Neural cell (in vitro differentiated cells): ENCODE results near the gene SPATS2L. TPM values are rescaled to one million over a fixed set of nuclear protein-coding genes. Genes with fewer than 3 reads are reported as not detected.

Experiments
- H2AFZ ChIP-seq: fragments of 200-600, 300-800 bp; sonication (generic), shearing (Covaris generic); 2 replicates; pipeline ENCODE4 v1.6.0; 2014; ENCODE audit warnings: low read depth, mild to moderate bottlenecking, antibody characterized with exemption, low read length, moderate library complexity
- H3F3A ChIP-seq: fragments of 200-600 bp; shearing (Covaris generic); 2 replicates; pipeline ENCODE4 v1.6.1; 2016; ENCODE audit warnings: mild to moderate bottlenecking, moderate library complexity, mixed read lengths, antibody characterized with exemption, low read length; ENCODE audit not compliant: insufficient read depth, poor library complexity, severe bottlenecking
- H3K27ac ChIP-seq: fragments of 200-600, 300-800 bp; sonication (generic), shearing (Covaris generic); 2 replicates; pipeline ENCODE4 v1.5.1; 2014; ENCODE audit warnings: mild to moderate bottlenecking, low read length, moderate library complexity
- H3K27me3 ChIP-seq: fragments of 300-800, 200-600 bp; sonication (generic), shearing (Covaris generic); 2 replicates; pipeline ENCODE4 v1.6.0; 2014; ENCODE audit warnings: mild to moderate bottlenecking, low read depth, low read length, moderate library complexity; ENCODE audit not compliant: insufficient read depth
- H3K36me3 ChIP-seq: fragments of 300-800, 200-600 bp; sonication (generic), shearing (Covaris generic); 2 replicates; pipeline ENCODE4 v1.5.1; 2014; ENCODE audit warnings: mild to moderate bottlenecking, antibody characterized with exemption, low read length, moderate library complexity; ENCODE audit not compliant: insufficient read depth
- H3K4me2 ChIP-seq: fragments of 300-800, 200-600 bp; sonication (generic), shearing (Covaris generic); 2 replicates; pipeline ENCODE4 v1.6.0; 2014; ENCODE audit warnings: mild to moderate bottlenecking, low read length
- H3K4me3 ChIP-seq: fragments of 300-800, 200-600 bp; sonication (generic), shearing (Covaris generic); 2 replicates; pipeline ENCODE4 v1.5.1; 2014; ENCODE audit warnings: mild to moderate bottlenecking, low read length, moderate library complexity
- H3K79me2 ChIP-seq: fragments of 200-600 bp; shearing (Covaris generic); replicated peaks from 2 replicates; pipeline ENCODE4 v1.6.0; 2014; ENCODE audit warnings: mild to moderate bottlenecking, low read length, moderate library complexity; ENCODE audit not compliant: insufficient read depth
- H3K9ac ChIP-seq: fragments of 300-800, 200-600 bp; sonication (generic), shearing (Covaris generic); 2 replicates; pipeline ENCODE4 v1.6.1; 2016; ENCODE audit warnings: mild to moderate bottlenecking, low read length, mixed read lengths
- H3K9me2 ChIP-seq: fragments of 200-600 bp; shearing (Covaris generic); 2 replicates; pipeline ENCODE4 v1.6.1; 2016; ENCODE audit warnings: mild to moderate bottlenecking, low read length, mixed read lengths; ENCODE audit not compliant: insufficient read depth
- H3K9me3 ChIP-seq: fragments of 200-600, 300-800 bp; sonication (generic), shearing (Covaris generic); 2 replicates; pipeline ENCODE4 v1.6.1; 2016; ENCODE audit warnings: mild to moderate bottlenecking, mixed run types, low read length, moderate library complexity, mixed read lengths
- H4K20me1 ChIP-seq: fragments of 200-600 bp; shearing (Covaris generic); 2 replicates; pipeline ENCODE4 v1.6.1; 2016; ENCODE audit warnings: mild to moderate bottlenecking, mixed run types; ENCODE audit not compliant: insufficient read depth
- EP300 ChIP-seq: fragments of 450-650 bp; conservative IDR thresholded peaks from 2 replicates; pipeline ENCODE4 v1.6.1; 2014; ENCODE audit warnings: antibody characterized with exemption, mild to moderate bottlenecking, moderate library complexity; ENCODE audit not compliant: poor library complexity, severe bottlenecking
- EZH2 ChIP-seq: fragments of 200-600, 300-800 bp; shearing (Covaris generic), sonication (generic); IDR thresholded peaks from 2 replicates; pipeline ENCODE4 v1.6.1; 2014; ENCODE audit warnings: antibody characterized with exemption, low read length, borderline replicate concordance, mild to moderate bottlenecking; ENCODE audit not compliant: insufficient read depth, poor library complexity, severe bottlenecking
- MXI1 ChIP-seq: fragments of 450-650 bp; conservative IDR thresholded peaks from 2 replicates; pipeline ENCODE4 v1.6.1; 2014; ENCODE audit warnings: antibody characterized with exemption, mild to moderate bottlenecking; ENCODE audit not compliant: poor library complexity, severe bottlenecking
- POLR2AphosphoS5 ChIP-seq: IDR thresholded peaks from 2 replicates; pipeline ENCODE4 v1.6.1; 2012
- RAD21 ChIP-seq: fragments of 450-650 bp; conservative IDR thresholded peaks from 2 replicates; pipeline ENCODE4 v1.6.1; 2014; ENCODE audit warnings: antibody characterized with exemption, mild to moderate bottlenecking, moderate library complexity
- SMC3 ChIP-seq: fragments of 450-650 bp; conservative IDR thresholded peaks from 2 replicates; pipeline ENCODE4 v1.6.1; 2014; ENCODE audit warnings: antibody characterized with exemption, mild to moderate bottlenecking, moderate library complexity; ENCODE audit not compliant: poor library complexity
- polyA plus RNA-seq: library from polyadenylated mRNA; depleted of rRNA; stranded (reverse); fragments of >200 nt; gene quantifications from 2 replicates; pipeline ENCODE4 v1.2.3, GENCODE V29; 2014
- TF ChIP-seq, protein P1 (sequence below): fragments of 450-650 bp; IDR thresholded peaks from 2 replicates; pipeline ENCODE4 v1.5.1; 2014; ENCODE audit warnings: antibody characterized with exemption, mild to moderate bottlenecking, moderate library complexity; ENCODE audit not compliant: poor library complexity, severe bottlenecking
- TF ChIP-seq, protein P2 (sequence below): IDR thresholded peaks from 2 replicates; pipeline ENCODE4 v1.6.1; 2012; ENCODE audit warnings: borderline replicate concordance

Gene SPATS2L
- polyA plus RNA-seq, 1 donor from 2014 or later: 8.5 TPM

DNA sequence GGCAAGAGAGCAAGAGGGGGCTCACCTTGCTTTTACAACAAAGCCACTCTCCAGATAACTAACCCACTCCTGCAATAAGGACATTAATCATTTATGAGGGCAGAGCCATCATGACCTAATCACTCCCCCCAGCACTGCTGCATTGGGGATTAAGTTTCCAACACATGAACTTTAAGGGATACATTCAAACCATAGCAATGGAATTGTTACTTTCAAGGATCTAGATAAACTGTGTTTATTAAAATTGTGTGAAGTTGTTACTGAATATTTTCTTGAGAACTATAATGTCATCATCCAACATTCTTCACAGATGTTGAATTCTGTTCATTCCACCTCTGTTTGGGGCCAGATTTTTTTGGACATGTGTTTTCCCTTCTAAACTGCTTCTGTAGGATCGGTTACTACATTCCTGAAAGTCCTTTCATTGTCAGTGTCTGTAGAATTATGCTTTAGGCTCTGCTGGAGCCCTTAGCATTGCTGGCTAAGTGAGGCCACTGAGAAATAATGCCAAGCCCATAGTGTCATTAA lies 50.4 kb downstream of the SPATS2L start:
- Histone ChIP-seq H3K9me2 (no peaks in the 10 kb centered on the region), H2AFZ (no peak overlapping the region), H3K4me3 (no peak overlapping the region), H3K27me3 (no peaks in the 10 kb centered on the region), H3K27ac (no peak overlapping the region), H3K4me2 (no peak overlapping the region), H3K9me3 (no peaks in the 10 kb centered on the region), H4K20me1 (no peaks in the 10 kb centered on the region), H3F3A (no peaks in the 10 kb centered on the region), H3K79me2 (no peaks in the 10 kb centered on the region), H3K9ac (no peak overlapping the region), H3K36me3 (no peaks in the 10 kb centered on the region)
- TF ChIP-seq MXI1 (no peak), EP300 (no peak)

DNA sequence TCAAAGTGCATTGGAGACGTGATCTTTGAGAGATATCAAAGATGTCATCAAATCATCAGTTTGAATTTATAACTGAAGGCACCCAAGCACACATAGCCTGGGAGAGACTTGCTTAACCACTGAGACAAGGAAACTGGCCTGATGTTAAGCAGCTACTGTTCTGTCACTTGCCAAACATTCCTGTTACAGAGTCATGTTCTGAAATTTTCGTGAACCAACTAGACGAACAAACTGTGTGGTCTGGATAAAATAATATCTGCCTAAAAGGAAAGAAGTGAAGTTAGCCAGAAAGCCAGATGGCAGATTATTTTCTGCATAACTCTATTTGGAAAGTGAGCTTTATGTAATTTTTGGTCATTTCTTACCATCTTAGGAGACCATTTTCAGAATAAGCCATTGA lies 51.4 kb downstream of the SPATS2L start:
- Histone ChIP-seq H3K9me3 (no peaks in the 10 kb centered on the region), H3K36me3 (no peaks in the 10 kb centered on the region), H3K27me3 (no peaks in the 10 kb centered on the region), H3F3A (no peaks in the 10 kb centered on the region), H3K9me2 (no peaks in the 10 kb centered on the region), H3K9ac (no peak overlapping the region), H3K4me2 (no peak overlapping the region), H2AFZ (no peak overlapping the region), H3K79me2 (no peaks in the 10 kb centered on the region), H3K27ac (no peak overlapping the region), H3K4me3 (no peak overlapping the region), H4K20me1 (no peaks in the 10 kb centered on the region)
- TF ChIP-seq SMC3 (no peak), RAD21 (no peak), MXI1 (no peak), EZH2 (no peak), EP300 (no peak), POLR2AphosphoS5 (no peak)
- TF ChIP-seq, protein P1, sequence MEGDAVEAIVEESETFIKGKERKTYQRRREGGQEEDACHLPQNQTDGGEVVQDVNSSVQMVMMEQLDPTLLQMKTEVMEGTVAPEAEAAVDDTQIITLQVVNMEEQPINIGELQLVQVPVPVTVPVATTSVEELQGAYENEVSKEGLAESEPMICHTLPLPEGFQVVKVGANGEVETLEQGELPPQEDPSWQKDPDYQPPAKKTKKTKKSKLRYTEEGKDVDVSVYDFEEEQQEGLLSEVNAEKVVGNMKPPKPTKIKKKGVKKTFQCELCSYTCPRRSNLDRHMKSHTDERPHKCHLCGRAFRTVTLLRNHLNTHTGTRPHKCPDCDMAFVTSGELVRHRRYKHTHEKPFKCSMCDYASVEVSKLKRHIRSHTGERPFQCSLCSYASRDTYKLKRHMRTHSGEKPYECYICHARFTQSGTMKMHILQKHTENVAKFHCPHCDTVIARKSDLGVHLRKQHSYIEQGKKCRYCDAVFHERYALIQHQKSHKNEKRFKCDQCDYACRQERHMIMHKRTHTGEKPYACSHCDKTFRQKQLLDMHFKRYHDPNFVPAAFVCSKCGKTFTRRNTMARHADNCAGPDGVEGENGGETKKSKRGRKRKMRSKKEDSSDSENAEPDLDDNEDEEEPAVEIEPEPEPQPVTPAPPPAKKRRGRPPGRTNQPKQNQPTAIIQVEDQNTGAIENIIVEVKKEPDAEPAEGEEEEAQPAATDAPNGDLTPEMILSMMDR: no peak
- TF ChIP-seq, protein P2, sequence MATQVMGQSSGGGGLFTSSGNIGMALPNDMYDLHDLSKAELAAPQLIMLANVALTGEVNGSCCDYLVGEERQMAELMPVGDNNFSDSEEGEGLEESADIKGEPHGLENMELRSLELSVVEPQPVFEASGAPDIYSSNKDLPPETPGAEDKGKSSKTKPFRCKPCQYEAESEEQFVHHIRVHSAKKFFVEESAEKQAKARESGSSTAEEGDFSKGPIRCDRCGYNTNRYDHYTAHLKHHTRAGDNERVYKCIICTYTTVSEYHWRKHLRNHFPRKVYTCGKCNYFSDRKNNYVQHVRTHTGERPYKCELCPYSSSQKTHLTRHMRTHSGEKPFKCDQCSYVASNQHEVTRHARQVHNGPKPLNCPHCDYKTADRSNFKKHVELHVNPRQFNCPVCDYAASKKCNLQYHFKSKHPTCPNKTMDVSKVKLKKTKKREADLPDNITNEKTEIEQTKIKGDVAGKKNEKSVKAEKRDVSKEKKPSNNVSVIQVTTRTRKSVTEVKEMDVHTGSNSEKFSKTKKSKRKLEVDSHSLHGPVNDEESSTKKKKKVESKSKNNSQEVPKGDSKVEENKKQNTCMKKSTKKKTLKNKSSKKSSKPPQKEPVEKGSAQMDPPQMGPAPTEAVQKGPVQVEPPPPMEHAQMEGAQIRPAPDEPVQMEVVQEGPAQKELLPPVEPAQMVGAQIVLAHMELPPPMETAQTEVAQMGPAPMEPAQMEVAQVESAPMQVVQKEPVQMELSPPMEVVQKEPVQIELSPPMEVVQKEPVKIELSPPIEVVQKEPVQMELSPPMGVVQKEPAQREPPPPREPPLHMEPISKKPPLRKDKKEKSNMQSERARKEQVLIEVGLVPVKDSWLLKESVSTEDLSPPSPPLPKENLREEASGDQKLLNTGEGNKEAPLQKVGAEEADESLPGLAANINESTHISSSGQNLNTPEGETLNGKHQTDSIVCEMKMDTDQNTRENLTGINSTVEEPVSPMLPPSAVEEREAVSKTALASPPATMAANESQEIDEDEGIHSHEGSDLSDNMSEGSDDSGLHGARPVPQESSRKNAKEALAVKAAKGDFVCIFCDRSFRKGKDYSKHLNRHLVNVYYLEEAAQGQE: no peak

DNA sequence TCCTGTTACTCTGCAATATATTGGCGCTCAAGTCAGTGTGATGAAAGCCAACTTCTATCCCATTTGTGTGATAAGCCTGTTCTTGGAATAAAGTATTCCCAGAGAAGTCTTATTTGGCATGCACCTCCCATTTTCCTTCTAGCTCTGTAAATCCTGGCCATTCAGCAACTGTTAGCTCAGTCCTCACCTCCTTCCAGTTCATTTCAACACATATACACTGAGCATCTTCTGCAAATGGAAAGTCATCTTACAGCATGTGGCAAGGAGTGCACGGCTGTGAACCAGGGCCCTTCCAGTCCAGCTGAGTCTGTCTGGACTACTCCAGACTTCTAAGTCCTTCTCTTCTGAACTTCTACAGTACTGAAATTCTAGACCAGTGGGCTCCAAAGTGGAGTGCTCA lies 53.1 kb downstream of the SPATS2L start:
- Histone ChIP-seq H2AFZ (no peak overlapping the region), H4K20me1 (no peaks in the 10 kb centered on the region), H3K27me3 (no peaks in the 10 kb centered on the region), H3K27ac (no peak overlapping the region), H3K9me2 (no peaks in the 10 kb centered on the region), H3K4me2 (no peak overlapping the region), H3K79me2 (no peaks in the 10 kb centered on the region), H3F3A (no peaks in the 10 kb centered on the region), H3K4me3 (no peak overlapping the region), H3K9me3 (no peaks in the 10 kb centered on the region), H3K36me3 (no peaks in the 10 kb centered on the region), H3K9ac (no peak overlapping the region)
- TF ChIP-seq EP300 (no peak), POLR2AphosphoS5 (no peak)
